Endometrium (tissue), 2 donors: ENCODE measurements around the gene KHDRBS2.
A peak's percentile ranks its signal among the peaks of the same experiment; 100 is the strongest.

Experiments used
- FAIRE-seq: peaks from 2 replicates; lab custom pipeline; 2012; peaks lifted over from hg19 to GRCh38; lab: Jason Lieb, UNC
- donor health status: control.
- donor health status: control.

Gene KHDRBS2

DNA sequence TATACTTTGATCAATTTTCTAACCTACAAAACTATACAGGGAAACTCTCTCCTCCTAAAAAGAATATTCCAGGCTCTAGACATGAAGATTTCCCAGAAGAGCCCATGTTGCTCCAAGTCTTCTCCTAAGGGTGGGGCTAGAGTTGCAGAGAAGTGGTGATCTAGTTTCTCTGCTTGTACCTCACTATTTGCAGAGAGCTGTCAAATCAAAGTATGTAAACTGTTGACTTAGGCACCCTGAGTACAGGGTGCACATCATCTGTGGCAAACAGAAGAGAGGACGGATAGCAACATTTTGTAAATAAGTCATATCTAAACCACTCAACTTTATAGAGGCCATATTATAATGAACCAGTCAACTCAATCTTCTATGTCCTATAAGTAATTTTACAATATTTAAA lies 250.1 kb downstream of the KHDRBS2 start:
- no peak for FAIRE-seq

- FAIRE-seq, result no peak
These were observed 272.3 kb downstream of the KHDRBS2 start for GRCh38 chr6:62013719-62014118.

- no peak for FAIRE-seq
These were observed 276.6 kb downstream of the KHDRBS2 start for GRCh38 chr6:62009445-62009844.

- FAIRE-seq, result no peak
These were observed 296.4 kb downstream of the KHDRBS2 start for GRCh38 chr6:61989616-61990015.

DNA sequence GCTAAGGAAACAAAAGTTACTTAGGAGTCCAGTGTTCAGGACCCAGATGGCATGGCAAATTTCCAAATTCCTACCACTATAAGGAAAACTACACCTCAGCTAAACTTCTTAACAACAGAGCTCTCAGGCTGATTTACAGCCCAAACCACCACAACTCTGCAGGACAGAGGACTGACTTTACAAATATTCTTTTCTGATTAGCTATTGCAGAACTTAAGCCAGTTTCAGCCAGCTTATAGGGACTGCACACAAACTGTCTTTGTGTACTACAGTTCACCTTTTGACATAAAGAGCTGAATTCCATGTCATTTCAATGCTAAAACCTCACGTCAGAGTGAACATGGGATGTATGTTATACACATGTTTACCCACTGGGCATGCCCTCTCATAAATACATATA lies 305.4 kb downstream of the KHDRBS2 start:
- no peak for FAIRE-seq

- no peak for FAIRE-seq
These were observed 308.1 kb downstream of the KHDRBS2 start for GRCh38 chr6:61977947-61978346.

- FAIRE-seq, result no peak
These were observed 308.9 kb downstream of the KHDRBS2 start for GRCh38 chr6:61977099-61977498.

DNA sequence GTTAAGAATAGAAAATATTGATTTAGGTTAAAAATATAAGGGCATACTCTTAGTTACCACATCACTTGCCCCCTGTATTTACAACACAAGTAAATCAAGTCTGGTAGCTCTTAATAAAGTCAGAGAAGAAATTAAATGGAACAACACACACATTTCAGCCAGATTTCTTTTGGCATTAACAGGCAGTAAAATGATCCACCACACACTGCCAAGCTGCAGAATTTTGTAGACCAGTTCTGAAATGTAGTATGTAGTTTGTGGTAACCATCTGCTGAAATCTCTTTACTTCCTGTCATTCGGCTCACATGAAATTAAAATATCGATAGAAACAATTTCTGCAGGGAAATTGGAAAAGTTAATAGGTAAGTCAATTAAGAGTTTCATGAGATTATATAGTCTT lies 326.8 kb downstream of the KHDRBS2 start:
- FAIRE-seq, result no peak

GRCh38 chr6:61953851-61954250 lies 332.2 kb downstream of the KHDRBS2 start:
- FAIRE-seq, result no peak

DNA sequence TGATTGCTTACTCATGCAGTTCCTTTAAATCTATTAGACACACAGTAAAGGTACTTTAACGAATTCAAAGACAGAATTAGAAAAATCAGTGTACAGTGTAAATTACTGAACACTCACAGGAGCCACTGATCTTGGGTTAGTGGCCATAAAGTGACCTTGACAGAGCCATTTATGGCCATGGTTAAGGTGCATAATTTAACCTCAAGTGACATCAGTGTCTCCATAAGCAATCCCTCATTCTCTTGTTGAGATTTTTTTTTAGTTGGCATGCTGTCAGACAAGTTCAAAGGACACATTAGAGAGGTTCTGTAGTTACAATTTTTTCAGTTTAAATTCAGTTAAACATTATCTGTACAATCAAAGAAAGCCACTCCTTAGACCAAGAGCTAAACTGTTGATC lies 334.4 kb downstream of the KHDRBS2 start:
- FAIRE-seq, result no peak

GRCh38 chr6:61950811-61951210 lies 335.2 kb downstream of the KHDRBS2 start:
- no peak for FAIRE-seq

DNA sequence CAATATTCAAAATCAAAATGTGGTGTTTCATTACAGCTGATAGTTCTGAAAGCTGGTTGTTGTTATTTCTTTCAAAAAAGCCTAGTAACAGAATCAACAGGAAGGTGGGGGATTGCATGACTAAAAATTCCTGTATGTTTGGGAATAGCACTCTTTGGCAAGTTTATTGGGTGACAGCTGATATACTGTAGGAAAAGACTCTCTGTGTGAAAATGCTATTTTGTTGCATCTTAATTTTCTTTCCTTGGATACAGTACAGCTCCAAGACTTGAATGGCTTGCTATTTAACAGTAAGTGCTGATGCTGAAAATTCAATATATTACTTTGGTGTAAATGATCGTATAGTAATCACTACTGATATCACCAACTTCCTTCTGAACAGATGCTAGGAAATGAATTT lies 336.1 kb downstream of the KHDRBS2 start:
- FAIRE-seq, result no peak

- FAIRE-seq, result no peak
These were observed 336.9 kb downstream of the KHDRBS2 start for GRCh38 chr6:61949161-61949560.

GRCh38 chr6:61947311-61947947 lies 338.6 kb downstream of the KHDRBS2 start:
- FAIRE-seq, result no peak

DNA sequence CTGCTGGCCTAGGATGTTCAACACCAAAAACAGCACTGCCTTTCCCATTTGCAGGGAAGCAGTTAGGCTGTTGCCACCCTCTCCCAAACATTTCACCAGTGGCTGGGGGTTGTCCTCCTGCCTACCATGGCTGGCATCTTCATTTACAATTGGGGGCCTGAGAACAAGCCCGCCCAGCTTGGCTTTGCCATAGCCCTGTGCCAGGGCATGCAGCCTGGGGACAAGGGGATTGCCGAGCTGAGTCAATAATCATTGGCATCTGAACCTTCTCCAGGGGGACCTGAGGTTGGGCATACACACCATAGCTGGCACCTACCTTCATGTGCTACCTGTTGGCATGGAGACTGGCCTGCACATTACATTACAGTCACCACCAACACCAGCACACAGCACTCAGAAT lies 345.1 kb downstream of the KHDRBS2 start:
- no peak for FAIRE-seq

GRCh38 chr6:61935242-61935846 lies 350.7 kb downstream of the KHDRBS2 start:
- no peak for FAIRE-seq

DNA sequence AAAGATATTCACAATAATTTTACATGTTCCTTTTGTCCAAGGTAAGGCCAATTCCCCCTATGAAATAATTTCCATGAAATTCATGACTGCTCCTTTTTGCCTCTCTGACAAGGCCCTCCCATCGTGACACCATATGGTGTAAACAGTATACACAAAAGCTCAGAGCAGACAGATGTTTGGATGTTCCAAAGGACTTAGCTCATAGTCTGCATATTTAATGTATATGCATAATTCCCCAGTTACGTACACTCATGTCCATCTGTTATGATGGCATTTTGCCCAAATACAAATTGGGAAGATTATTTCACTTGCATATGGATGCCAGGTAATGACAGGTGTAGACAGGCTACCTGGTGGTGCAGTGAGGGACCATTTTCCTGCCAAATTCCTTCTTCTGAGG lies 376.5 kb downstream of the KHDRBS2 start:
- FAIRE-seq, result no peak

DNA sequence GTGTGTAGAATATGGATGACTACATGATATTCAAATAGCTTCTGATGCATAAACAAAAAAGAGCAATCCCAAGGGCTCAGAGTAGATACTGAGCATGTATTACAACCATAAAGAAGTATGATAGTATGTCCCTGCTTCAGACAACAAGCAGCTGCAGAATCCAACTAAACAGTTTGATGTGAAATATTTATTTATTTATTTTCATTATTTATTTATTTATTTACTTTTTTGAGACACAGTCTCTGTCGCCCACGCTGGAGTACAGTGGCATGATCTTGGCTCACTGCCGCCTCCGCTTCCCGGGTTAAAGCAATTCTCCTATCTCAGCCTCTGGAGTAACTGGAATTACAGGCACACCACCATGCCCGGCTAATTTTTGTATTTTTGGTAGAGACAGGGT lies 384.3 kb downstream of the KHDRBS2 start:
- FAIRE-seq, result no peak

DNA sequence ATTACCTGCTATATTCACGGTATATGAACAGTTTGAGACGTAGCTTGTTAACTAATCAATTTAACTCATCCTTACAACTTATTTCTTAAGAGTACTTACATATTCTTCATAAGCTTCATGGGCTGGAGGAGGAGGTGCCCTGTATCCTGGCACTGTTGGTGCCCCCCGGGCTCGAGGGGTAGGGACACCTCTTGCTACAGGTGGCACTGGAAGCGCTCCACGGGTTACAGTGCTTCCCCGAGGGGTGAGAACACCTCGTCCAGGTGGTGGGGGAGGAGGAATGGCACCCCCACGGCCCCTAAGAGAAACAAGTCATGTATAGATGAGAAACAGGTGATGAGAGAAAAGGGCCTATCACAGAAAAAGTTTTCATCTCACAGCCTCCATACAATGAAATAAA lies 391.5 kb downstream of the KHDRBS2 start:
- FAIRE-seq, result no peak

DNA sequence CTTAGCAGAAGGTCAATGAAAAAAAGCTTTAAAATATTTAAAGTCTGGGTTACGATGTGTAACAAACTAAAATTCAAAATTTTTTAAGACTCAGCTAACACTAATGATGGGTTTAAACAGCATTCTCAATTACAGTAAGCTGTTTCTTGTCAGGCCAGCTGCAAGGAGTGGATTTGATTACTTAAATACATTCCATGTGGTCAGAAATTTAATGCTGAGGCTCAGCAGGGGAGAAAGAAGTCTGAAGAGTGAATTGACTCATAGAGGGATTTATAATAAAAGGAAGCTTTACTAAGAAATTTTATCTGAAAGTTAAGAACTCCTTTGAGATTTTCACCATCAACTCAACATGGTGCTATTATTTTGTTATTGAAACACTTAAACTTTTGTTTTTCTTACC lies 398.6 kb downstream of the KHDRBS2 start:
- FAIRE-seq, result peak; percentile 87

DNA sequence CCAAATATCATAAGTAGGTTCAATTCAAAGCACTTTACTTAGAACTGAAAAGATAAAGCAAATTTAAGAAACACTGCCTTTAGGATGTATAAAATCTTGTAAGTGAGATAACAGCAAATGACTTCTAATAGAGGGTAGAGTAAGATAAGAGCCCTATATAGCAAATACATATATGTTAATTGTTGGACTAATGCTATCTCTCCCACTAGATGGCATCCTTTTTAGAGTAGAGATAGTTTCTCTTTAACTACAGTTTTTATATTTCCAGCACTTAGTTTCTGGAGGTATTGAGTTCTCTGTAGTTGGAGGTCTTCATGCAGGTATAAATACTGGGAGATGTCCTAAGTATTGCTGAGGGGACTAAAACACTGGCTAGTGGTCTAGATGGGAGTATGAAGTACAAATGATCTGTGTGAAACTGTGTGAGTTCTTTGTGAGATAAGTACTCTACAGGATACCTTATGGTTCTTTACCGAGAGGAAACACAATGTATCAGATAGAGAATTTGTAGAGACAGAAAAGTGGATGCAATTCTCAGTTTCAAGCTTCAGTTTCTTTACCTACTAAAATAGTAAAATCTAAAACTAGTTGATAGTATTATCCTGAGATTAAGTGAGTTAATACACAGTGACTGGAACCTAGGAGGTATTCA lies 399.3 kb downstream of the KHDRBS2 start:
- FAIRE-seq, result no peak

DNA sequence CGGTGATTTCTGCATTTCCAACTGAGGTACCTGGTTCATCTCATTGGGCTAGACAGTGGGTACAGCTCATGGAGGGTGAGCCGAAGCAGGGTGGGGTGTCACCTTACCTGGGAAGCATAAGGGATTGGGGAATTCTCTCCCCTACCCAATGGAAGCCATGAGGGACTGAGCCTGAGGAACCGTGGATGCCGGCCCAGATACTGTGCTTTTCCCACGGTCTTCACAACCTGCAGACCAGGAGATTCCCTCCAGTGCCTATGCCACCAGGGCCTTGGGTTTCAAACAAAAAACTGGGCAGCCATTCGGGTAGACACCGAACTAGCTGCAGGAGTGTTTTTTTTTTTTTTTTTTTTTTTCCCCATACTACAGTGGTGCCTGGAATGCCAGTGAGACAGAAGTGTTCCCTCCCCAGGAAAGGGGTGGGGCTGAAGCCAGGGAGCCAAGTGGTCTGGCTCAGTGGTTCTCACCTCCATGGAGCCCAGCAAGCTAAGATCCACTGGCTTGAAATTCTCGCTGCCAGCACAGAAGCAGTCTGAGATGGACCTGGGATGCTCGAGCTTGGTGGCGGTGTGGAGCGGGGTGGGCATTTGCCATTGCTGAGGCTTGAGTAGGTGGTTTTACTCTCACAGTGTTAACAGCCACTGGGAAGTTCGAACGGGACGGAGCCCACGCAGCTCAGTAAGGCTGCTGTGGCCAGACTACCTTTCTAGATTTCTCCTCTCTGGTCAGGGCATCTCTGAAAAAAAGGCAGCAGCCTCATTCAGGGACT lies 416.2 kb downstream of the KHDRBS2 start:
- no peak for FAIRE-seq

GRCh38 chr6:61868507-61869080 lies 417.4 kb downstream of the KHDRBS2 start:
- no peak for FAIRE-seq
